ENCODE results near the gene PIK3C2A.
A peak's percentile ranks its signal among the peaks of the same experiment; 100 is the strongest.

Gene PIK3C2A

GRCh38 chr11:17214338-17214737 is 6.6 kb upstream of the PIK3C2A start:
- DNase-seq = no peak

GRCh38 chr11:17211286-17211685 is 3.5 kb upstream of the PIK3C2A start:
- DNase-seq = no peak

DNA sequence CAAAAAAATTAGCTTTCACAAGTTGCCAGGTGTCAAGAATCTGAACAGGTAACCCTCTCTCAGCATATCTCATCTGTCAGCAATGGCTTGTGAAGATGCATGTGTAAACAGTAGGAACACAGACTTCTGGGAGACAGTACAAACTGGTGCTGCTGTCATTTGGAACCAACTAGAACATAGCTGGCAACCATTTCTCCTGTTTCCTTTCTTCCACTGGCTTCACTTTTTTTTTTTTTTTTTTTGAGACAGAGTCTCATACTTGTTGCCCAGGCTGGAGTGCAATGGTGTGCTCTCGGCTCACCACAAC is 2.1 kb upstream of the PIK3C2A start:
- no peak for DNase-seq

- peak; percentile 78 for DNase-seq
These were observed 642 bp upstream of the PIK3C2A start for GRCh38 chr11:17208257-17208999.

- no peak for DNase-seq
These were observed 1.3 kb downstream of the PIK3C2A start for GRCh38 chr11:17206463-17206862.

- no peak for DNase-seq
These were observed 10.3 kb downstream of the PIK3C2A start for GRCh38 chr11:17197431-17197898.

- DNase-seq = no peak
These were observed 19.1 kb downstream of the PIK3C2A start for GRCh38 chr11:17188675-17189074.

DNA sequence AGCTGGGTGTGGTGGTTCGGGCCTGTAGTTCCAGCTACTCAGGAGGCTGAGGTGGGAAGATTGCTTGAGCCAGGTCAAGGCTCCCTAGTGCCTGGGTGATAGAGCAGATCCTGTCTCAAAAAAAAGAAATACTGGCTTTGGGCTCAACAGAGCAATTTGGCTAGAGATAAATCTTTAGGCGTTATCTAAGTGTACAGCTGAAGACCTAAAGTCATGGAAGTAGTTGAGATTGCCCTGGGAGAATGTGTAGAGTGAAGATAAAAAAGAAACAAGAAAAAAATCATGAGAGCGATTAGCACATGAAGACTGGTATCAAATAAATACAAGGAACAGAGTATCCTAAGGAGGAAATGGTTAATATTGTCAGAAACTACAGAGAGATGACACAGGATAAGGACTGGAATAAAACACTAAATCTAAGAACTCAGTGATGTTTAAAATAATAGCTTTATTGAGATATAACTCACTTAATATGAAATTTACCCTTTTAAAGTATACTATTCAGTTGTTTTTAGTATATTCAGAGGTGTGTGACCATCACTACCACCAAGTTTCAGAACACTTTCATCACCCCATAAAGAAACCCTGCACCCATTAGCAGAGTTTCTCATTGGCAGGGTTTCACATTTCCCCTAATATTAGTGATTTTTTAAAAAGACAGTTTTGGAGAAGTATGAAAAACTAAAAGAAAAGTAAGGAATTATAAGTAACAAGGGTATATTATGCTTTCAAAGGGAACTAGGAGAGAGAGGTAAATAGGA is 20.7 kb downstream of the PIK3C2A start:
- DNase-seq = no peak

GRCh38 chr11:17185938-17186337 is 21.8 kb downstream of the PIK3C2A start:
- no peak for DNase-seq

GRCh38 chr11:17184882-17185587 is 22.8 kb downstream of the PIK3C2A start:
- DNase-seq = no peak

GRCh38 chr11:17183836-17184235 is 23.9 kb downstream of the PIK3C2A start:
- DNase-seq = no peak

- no peak for DNase-seq
These were observed 27.8 kb downstream of the PIK3C2A start for GRCh38 chr11:17179970-17180369.

GRCh38 chr11:17173332-17173731 is 34.5 kb downstream of the PIK3C2A start:
- DNase-seq = no peak

- DNase-seq = no peak
These were observed 35.9 kb downstream of the PIK3C2A start for GRCh38 chr11:17171916-17172315.

DNA sequence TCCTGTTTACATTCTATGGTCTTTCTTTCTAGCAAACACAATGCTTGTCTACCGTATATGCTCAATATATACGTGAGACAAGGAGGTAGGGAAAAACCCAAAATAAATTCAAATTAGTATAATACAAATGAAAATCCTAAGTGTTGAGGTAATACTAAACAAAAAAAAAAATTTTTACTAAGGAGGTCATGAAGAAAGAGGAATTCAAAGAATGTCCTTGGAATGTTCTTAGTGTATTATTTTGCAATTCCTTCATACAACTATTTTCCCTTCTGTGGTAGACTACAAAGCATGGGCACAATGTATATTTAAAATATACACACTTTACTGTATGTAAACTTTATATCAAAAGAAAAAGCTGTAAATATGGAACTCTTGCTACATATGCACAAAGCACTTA is 36.4 kb downstream of the PIK3C2A start:
- no peak for DNase-seq

- no peak for DNase-seq
These were observed 37.9 kb downstream of the PIK3C2A start for GRCh38 chr11:17169876-17170275.

DNA sequence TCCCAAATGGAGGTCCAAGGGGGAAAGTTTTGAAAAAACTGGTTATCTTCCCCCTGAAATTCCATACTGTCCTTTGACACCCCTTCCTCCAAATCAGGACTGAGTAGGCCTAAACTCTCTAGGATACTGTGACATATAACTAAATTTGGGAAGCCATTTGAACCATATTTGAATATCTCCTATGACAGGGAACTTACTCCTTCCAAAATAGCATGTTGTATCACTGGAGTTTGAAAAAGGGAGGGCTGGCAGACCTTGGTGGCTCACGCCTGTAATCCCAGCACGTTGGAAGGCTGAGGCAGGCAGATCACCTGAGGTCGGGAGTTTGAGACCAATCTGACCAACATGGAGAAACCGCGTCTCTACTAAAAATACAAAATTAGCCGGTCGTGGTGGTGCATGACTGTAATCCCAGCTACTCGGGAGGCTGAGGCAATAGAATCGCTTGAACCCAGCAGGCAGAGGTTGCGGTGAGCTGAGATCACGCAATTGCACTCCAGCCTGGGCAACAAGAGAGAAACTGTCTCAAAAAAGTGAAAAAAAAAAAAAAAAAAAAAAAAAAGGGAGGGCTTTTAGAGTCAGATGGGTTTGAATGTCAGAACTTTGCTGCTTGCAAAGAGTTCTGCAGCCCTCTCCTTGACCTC is 42.4 kb downstream of the PIK3C2A start:
- DNase-seq = no peak

DNA sequence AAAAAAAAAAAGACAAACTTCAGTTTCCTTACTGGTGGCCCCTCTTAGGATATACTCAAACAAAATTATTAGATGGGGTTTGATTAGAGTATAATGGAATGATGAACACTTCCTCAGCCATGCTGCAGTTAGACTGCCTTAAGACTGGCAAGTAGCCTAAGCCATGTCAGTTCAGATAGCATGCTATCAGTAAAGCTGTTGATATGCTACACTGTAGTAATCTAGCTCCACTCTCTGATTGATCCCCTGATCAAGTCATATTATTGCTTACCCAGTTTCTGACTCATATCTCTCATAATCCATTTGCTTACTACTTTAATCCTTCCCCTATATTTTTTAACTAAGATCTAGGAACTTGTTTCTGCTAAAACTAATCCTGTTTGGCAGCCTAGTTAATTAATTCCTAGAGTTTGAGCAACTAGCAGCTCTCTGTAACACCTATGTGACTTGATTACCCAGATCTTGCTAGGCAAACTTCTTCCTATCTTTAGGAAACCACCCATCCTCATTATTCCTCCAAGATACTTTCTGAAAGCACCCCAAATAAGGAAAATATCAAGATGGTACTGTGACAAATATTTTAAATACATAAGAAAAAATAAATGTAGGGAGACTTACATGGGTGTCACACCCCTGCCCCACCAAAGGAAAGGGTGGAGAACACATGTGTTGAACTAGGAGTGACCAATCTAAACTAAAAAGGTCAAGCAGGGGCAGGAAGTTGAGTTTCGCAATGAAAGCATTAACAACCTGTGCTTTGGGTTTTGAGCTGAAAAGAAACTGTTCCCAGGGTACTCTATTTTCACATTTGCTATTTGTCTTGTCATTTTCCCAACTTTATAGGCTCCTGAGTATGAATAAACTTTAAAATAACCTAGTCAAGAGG is 43.2 kb downstream of the PIK3C2A start:
- no peak for DNase-seq

DNA sequence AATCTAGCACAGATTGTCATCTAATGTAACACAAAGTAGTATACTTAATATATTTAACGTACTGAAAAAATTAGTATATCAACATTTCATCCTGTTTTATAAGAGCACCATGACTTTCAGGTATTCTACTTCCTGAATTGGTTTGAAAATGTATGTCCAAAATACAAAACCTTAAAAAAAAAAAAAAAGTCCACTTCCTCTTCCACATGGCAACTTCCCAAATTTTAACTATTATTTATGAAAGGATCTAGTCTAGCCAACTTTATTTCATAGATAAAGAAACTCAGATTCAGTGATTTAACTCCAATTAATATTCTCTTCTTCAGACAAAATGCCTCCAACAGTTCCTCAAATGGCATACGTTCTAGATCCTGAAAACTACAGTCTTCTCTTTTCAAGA is 44.0 kb downstream of the PIK3C2A start:
- DNase-seq = no peak

- DNase-seq = no peak
These were observed 44.5 kb downstream of the PIK3C2A start for GRCh38 chr11:17163291-17163690.

DNA sequence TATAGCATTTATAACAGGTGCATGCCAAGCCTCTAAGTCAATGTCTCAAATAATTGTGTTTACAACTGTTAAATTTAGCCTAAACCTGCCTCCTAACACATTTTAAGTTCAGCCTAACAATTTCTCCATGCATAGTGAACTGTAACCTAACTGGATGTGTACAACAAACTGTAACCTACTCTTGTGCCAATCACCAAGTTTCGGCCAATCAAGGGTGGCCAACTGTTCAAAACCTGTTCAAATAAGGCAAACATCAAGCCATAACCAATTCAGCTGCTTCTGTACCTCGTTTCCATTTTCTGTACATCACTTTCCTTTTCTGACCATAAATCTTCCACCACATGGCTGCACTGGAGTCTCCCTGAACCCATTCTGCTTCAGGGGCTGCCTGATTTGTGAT is 45.4 kb downstream of the PIK3C2A start:
- no peak for DNase-seq

DNA sequence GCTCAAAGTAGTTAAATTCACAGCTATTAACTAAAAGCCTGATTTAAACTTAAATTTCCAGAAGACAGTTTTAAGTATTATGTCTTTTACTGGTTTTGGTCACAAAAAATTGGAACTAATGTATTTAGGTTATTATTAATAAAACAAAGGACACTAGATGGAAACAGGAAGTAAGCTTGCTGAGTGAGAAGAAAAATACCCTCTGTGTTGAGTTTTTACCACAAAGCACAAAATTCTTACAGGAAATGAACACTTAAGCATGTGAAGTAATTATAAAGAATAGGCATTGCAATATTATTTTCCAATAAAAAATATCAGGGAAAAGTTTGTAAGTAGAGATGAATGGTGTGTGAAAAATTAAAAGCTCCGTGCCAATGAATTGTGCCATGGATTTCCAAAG is 46.3 kb downstream of the PIK3C2A start:
- DNase-seq = no peak
